LNCaP clone FGC (cell line): ENCODE measurements around the gene NFKB1.

Experiments used
- DNase-seq: peaks from one replicate; pipeline ENCODE4 v3.0.0-alpha.2; 2011; ENCODE audit warnings: low read depth
- H3K4me3 ChIP-seq: 2 replicates; pipeline ENCODE4 v1.5.1; 2011; ENCODE audit warnings: mild to moderate bottlenecking, low read depth, low read length, control low read depth
- CTCF ChIP-seq: IDR thresholded peaks from 2 replicates; pipeline ENCODE4 v1.5.1; 2012; ENCODE audit warnings: mild to moderate bottlenecking; ENCODE audit not compliant: control insufficient read depth, insufficient read depth; ENCODE audit errors: extremely low read depth

The NFKB1 gene

GRCh38 chr4:102593147-102593546 is 92.0 kb downstream of the NFKB1 start:
- no peak overlapping the region for H3K4me3 ChIP-seq
- DNase-seq: no peak
- TF ChIP-seq CTCF: no peak

DNA sequence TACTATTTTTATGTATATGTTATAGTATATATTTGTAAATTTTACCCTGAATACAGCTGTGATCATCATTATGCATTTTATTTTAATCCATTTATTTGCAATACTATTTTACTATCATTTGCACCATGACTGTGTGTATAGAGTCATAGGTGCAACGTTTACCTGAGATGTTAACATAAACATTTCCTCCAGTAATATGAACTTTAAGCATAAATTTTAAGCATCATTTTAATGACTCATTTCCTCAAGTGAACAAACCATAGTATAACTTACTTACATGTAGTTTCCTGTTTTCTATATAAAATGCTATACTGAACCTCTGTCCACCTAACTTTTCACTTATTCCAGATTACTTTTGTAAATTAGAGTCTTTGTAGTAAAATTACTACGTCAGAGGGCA is 92.8 kb downstream of the NFKB1 start:
- no peak for TF ChIP-seq CTCF
- DNase-seq: no peak
- H3K4me3 ChIP-seq: no peak overlapping the region

DNA sequence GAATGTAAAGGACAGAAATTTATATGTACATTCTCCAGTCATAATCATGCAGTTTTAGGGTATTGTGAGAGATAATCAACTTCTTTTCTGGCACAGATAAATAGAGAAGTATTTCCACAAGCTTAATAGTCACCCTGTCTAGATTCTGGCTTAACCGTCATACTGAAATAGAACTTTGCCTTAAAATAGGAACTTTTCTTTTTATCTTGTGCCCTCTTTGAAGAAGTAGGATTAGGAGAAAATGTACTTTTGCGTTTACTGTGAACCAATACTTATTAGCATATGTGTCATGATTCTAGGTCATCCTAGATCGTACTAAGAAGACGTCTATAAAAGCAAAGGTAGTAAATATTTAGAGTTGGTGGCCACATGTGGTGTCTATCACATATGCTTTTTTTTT is 95.4 kb downstream of the NFKB1 start:
- no peak for DNase-seq
- H3K4me3 ChIP-seq: no peak overlapping the region
- no peak for TF ChIP-seq CTCF

DNA sequence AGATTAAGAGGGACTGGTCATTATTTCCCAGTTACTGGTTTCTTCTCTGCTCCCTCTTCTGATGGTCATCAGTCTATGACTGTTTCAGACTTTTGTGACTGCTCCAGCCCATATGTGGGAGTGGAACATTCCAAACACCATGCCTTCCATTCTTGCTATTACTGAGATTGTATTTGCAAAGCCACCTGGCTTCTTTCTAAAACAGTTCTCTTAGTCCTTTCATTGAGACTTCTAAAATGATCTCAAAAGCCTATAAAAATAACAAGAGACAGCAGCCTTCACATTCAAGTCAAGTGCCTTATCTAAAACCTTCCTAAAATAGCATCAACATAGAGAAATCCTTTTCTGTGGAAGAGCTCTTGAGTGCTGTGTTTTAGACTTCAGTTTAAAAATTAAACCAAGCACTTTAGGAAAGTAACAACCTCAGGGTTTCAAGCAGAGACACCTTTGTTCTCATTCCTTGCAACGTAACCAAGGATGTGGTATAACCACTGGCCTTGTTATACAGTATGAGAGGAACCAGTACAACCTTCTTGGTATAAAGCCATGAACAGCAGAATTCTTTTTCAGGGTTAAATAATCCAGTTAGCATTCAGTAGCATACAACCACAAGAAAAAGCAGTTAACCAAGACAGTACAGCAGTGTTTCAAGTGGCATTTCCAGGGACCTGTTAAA is 97.1 kb downstream of the NFKB1 start:
- no peak for DNase-seq
- no peak for TF ChIP-seq CTCF
- no peak overlapping the region for H3K4me3 ChIP-seq

DNA sequence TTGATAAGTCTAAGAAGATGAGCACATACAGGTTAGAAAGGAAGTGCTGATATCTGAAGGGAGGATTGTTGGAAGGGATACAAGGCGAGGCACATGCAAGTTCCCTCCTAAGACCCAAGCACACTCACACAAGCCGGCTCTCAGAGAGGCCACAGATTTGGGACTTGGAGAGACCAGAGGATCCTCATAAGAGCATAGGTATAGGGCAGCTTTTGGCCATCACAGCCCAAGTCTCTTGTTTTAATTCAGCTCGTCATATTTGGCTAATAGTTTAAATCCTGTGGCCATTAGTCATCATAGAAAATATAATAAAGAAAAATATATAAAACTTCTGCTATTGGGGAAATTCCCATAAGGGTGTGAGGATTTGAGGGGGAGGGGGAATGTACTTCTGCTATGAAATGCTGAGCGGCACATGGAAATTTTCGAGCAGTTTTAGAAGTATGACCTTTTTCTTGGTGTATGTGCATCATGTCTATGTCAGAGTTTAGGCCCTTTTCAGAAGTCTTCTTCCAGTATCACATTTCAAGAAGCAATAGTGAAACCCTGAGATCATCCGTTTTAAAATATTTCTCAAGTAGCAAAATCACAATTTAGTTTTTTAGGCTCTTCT is 97.7 kb downstream of the NFKB1 start:
- DNase-seq: no peak
- no peak for TF ChIP-seq CTCF
- no peak overlapping the region for H3K4me3 ChIP-seq

GRCh38 chr4:102599455-102599854 is 98.3 kb downstream of the NFKB1 start:
- no peak for TF ChIP-seq CTCF
- DNase-seq: no peak
- no peak overlapping the region for H3K4me3 ChIP-seq

DNA sequence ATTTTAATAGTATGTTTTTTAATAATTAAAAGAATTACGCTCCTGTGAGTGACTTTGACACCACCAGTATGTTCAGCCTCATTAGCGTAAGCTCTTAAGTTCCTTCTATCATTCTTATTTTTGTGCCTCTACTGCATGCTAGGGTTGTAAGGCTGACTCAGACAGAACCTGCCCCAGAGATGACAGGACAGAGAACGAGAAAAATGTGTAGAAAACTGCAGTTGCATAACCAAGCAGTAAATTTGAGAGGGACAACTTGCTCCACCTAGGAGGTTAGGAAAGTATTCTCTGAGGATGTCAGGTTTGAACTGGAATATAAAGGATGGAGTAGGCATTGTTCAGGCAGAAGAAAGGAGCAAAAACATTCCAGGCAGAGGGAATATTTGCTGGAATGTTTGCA is 98.7 kb downstream of the NFKB1 start:
- DNase-seq: no peak
- TF ChIP-seq CTCF: no peak
- H3K4me3 ChIP-seq: no peak overlapping the region
